Astrocyte of the cerebellum (primary cell): ENCODE results near the gene CAMK4.

Experiments used
- DNase-seq: peaks from one replicate; pipeline ENCODE4 v3.0.0-alpha.2; 2011; ENCODE audit warnings: low read depth
- H3K4me3 ChIP-seq: 2 replicates; pipeline ENCODE4 v1.5.1; 2011; ENCODE audit warnings: mild to moderate bottlenecking, low read depth, low read length, moderate library complexity
- CTCF ChIP-seq: IDR thresholded peaks from 2 replicates; pipeline ENCODE4 v1.5.1; 2012; ENCODE audit warnings: low read length, low read depth, moderate library complexity, mild to moderate bottlenecking; ENCODE audit errors: missing control alignments
- in situ Hi-C: cut with HindIII; loops from 2 replicates; pipeline ENCODE4 v1.10.0; 2017; ENCODE audit warnings: low sequenced_read_pairs

CAMK4 gene

GRCh38 chr5:111488353-111488752 is 264.2 kb downstream of the CAMK4 start:
- no peak for TF ChIP-seq CTCF
- no peak overlapping the region for H3K4me3 ChIP-seq
- in situ Hi-C loops = loop anchor here (5.0 kb wide), 1 partner anchor 36 kb away; no protein-coding TSS in a partner anchor
- no peak for DNase-seq

- DNase-seq = no peak
- H3K4me3 ChIP-seq = no peak overlapping the region
- in situ Hi-C loops = no loop called here
- TF ChIP-seq CTCF = no peak
Measured at GRCh38 chr5:111493031-111493430, 268.8 kb downstream of the CAMK4 start.

DNA sequence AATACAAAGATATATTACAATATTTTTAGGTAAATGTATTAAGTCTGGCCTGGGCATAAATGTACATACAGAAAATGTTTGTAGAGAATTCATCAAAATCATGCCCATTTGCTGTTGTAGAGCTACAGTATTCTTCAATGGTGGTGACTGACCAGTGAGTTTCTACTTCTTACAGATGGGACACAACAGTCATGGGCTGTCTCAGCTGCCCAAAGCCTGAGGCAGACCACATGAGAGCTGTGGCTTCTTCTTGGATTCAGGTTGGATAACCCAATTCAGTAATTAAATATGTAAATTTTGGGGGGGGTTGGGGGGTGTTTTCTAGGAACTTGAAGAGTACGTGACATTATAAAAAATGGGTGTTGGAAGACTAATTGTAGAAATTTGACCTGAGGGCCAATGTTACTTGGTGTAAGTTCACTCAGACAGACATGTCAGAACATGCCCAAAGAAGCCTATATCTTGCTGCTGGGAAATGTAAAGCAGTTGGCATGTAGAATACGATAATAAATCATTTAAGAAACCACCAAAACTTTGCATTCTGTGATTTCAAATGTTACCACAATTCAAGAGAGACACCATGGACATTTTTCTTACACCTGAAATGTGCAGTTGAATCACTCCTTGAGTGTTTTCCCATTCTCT is 270.3 kb downstream of the CAMK4 start:
- DNase-seq = no peak
- H3K4me3 ChIP-seq = no peak overlapping the region
- in situ Hi-C loops = no loop called here
- no peak for TF ChIP-seq CTCF

DNA sequence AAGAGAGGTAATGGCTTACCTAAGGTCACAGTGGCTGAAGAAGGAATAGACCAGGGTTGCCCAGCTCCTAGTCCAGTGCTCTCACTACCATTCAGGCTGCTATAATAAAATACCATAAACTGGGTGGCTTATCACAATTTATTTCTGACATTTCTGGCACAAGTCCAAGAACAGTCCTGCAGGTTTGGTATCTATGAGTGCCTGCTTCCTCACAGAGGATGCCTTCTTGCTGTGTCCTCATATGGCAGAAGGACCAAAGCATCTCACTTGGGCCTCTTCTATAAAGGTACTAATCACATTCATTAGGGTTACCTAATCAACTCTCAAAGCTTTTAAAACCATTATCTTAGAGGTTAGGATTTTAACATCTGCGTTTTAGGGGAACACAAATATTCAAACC is 271.0 kb downstream of the CAMK4 start:
- DNase-seq = no peak
- H3K4me3 ChIP-seq = no peak overlapping the region
- TF ChIP-seq CTCF = no peak
- in situ Hi-C loops = no loop called here

- no peak for TF ChIP-seq CTCF
- in situ Hi-C loops = no loop called here
Measured at GRCh38 chr5:111498346-111498745, 274.2 kb downstream of the CAMK4 start.

GRCh38 chr5:111502956-111503355 is 278.8 kb downstream of the CAMK4 start:
- in situ Hi-C loops = no loop called here
- no peak for DNase-seq

More at GRCh38 chr5:111498346-111498745, 274.2 kb downstream of the CAMK4 start:
- no peak for DNase-seq
- H3K4me3 ChIP-seq = no peak overlapping the region

More at GRCh38 chr5:111502956-111503355, 278.8 kb downstream of the CAMK4 start:
- no peak for TF ChIP-seq CTCF
- no peak overlapping the region for H3K4me3 ChIP-seq
